Panc1 (cell line): ENCODE results near the gene SLC35A2. TPM values are rescaled to one million over a fixed set of nuclear protein-coding genes. Genes with fewer than 3 reads are reported as not detected.
A peak's percentile ranks its signal among the peaks of the same experiment; 100 is the strongest.

Experiments
- ATAC-seq: fragments of 200-7000 bp; cut with Tn5 transposase; 2 replicates; pipeline ENCODE4 v1.9.1; 2020; ENCODE audit warnings: mild to moderate bottlenecking, moderate library complexity
- BruUV-seq: library from RNA; stranded (reverse); fragments of 400-500 nt; replicated peaks from 2 replicates; lab custom pipeline; 2021; lab: Mats Ljungman, UMichigan
- CTCF ChIA-PET: fragments of 300-600 bp; sonication (Branson Sonifier 250); formaldehyde crosslinking; loops from one replicate; lab custom pipeline; 2022; ENCODE audit warnings: antibody characterized with exemption; lab: Charles Lee
- POLR2A ChIA-PET: fragments of 300-600 bp; sonication (Branson Sonifier 250); formaldehyde crosslinking; loops from one replicate; lab custom pipeline; 2022; ENCODE audit warnings: antibody characterized with exemption; lab: Charles Lee
- DNase-seq: peaks from one replicate; pipeline ENCODE4 v3.0.0-alpha.2; 2010; ENCODE audit warnings: low read depth, low spot score
- H3K27ac ChIP-seq: 2 replicates; pipeline ENCODE4 v1.5.1; 2011; ENCODE audit warnings: mild to moderate bottlenecking, low read length, inconsistent platforms
- H3K27me3 ChIP-seq: fragments of 200-500 bp; sonication (Bioruptor generic); 2 replicates; pipeline ENCODE4 v1.6.0; 2014; ENCODE audit warnings: low read length, inconsistent platforms; ENCODE audit not compliant: control insufficient read depth, insufficient read depth
- H3K36me3 ChIP-seq: fragments of 200-500 bp; sonication (Bioruptor generic); 2 replicates; pipeline ENCODE4 v1.5.1; 2014; ENCODE audit warnings: inconsistent platforms, mild to moderate bottlenecking, low read length, moderate library complexity; ENCODE audit not compliant: control insufficient read depth, insufficient read depth
- H3K4me1 ChIP-seq: 2 replicates; pipeline ENCODE4 v1.5.1; 2011; ENCODE audit warnings: inconsistent platforms, mild to moderate bottlenecking, low read length, moderate library complexity; ENCODE audit not compliant: control insufficient read depth, insufficient read depth
- H3K4me3 ChIP-seq, 2 experiments: 2 replicates each; pipeline ENCODE4 v1.5.1; 2011 to 2012; ENCODE audit warnings: low read depth in 2 of 2, low read length in 2 of 2, mild to moderate bottlenecking in 2 of 2, inconsistent platforms in 1 of 2, moderate library complexity in 1 of 2
- H3K9me3 ChIP-seq: fragments of 200-500 bp; sonication (Bioruptor generic); 2 replicates; pipeline ENCODE4 v1.5.1; 2014; ENCODE audit warnings: low read depth, mild to moderate bottlenecking, inconsistent platforms, low read length, moderate library complexity; ENCODE audit not compliant: control insufficient read depth, insufficient read depth
- CTCF ChIP-seq: fragments of 450-650 bp; IDR thresholded peaks from 2 replicates; pipeline ENCODE4 v1.5.1; 2017; ENCODE audit warnings: mild to moderate bottlenecking
- POLR2AphosphoS5 ChIP-seq: IDR thresholded peaks from 2 replicates; pipeline ENCODE4 v1.6.1; 2012; ENCODE audit warnings: mild to moderate bottlenecking, low read depth, low read length, moderate library complexity
- REST ChIP-seq, 2 experiments: IDR thresholded peaks; 2 replicates each; pipeline ENCODE4 v1.6.1; 2011 to 2012; ENCODE audit warnings: low read depth in 2 of 2, control low read depth in 1 of 2, low read length in 1 of 2, mild to moderate bottlenecking in 1 of 2, moderate library complexity in 1 of 2; ENCODE audit not compliant: insufficient read depth in 1 of 2
- SIN3A ChIP-seq: IDR thresholded peaks from 2 replicates; pipeline ENCODE4 v1.6.1; 2012; ENCODE audit warnings: low read depth, mild to moderate bottlenecking, low read length, moderate library complexity, borderline replicate concordance; ENCODE audit not compliant: insufficient read depth
- TCF7L2 ChIP-seq: IDR thresholded peaks from 2 replicates; pipeline ENCODE4 v1.6.1; 2011; ENCODE audit warnings: mild to moderate bottlenecking, low read depth, low read length, inconsistent platforms
- in situ Hi-C: cut with HindIII; loops from 2 replicates; pipeline ENCODE4 v1.10.0; 2016; ENCODE audit warnings: low sequenced_read_pairs, low pct_unique_long_range_greater_than_20kb
- intact Hi-C: fragments of 100-400 bp; cut with micrococcal nuclease; formaldehyde crosslinking; loops from one replicate; pipeline ENCODE4 v1.10.0; 2022; ENCODE audit not compliant: unreplicated experiment
- total RNA-seq: library from RNA; stranded (reverse); gene quantifications from one replicate; pipeline ENCODE4 v1.2.1, GENCODE V29; 2021; ENCODE audit not compliant: unreplicated experiment

SLC35A2 gene
- total RNA-seq, 1 experiment from 2014 or later: 72.4 TPM

- ATAC-seq: no peak
- Histone ChIP-seq H3K27me3 (no peaks in the 10 kb centered on the region), H3K4me1 (peaks cover 11% of the 10 kb centered on the region), H3K9me3 (no peaks in the 10 kb centered on the region), H3K4me3 (no peak overlapping the region), H3K27ac (no peak overlapping the region), H3K36me3 (no peaks in the 10 kb centered on the region; the same call in 1 of the 2 replicates)
- ChIA-PET POLR2A (no interaction called here), CTCF (no interaction called here)
- intact Hi-C loops (no loop called here), in situ Hi-C loops (no loop called here)
- no peak for DNase-seq
- TF ChIP-seq REST (IDR thresholded peaks at IDR 0.05; ENCODE audit: insufficient read depth in 1 of 2, low read depth in 2 of 2, low read length in 1 of 2): no peak
- no peak for TF ChIP-seq TCF7L2
- TF ChIP-seq POLR2AphosphoS5: no peak
- no peak for TF ChIP-seq SIN3A
- no peak for TF ChIP-seq CTCF
- BruUV-seq: TSS peak; percentile 29
Measured at GRCh38 chrX:48908600-48908999, 2.8 kb downstream of the SLC35A2 start.

GRCh38 chrX:48905090-48905790 lies 6.2 kb downstream of the SLC35A2 start:
- peaks cover 2% of the 10 kb centered on the region; the same call in 1 of the 2 replicates for H3K36me3 ChIP-seq
- no peak overlapping the region for H3K4me3 ChIP-seq
- DNase-seq (no peak), ATAC-seq (no peak)
- no peaks in the 10 kb centered on the region for H3K27me3 ChIP-seq
- H3K4me1 ChIP-seq: peaks cover under 1% of the 10 kb centered on the region; the same call in 1 of the 2 replicates
- no peak overlapping the region for H3K27ac ChIP-seq
- in situ Hi-C loops: no loop called here
- POLR2A ChIA-PET: no interaction called here
- no peaks in the 10 kb centered on the region for H3K9me3 ChIP-seq
- BruUV-seq: no TSS peak
- TF ChIP-seq TCF7L2 (no peak), REST (IDR thresholded peaks at IDR 0.05; ENCODE audit: insufficient read depth in 1 of 2, low read depth in 2 of 2, low read length in 1 of 2) (no peak)
- intact Hi-C loops: no loop called here
- CTCF ChIA-PET: no interaction called here
